TTC549 (cell line): ENCODE results near the gene GNG12.
"Not testable (repeated sequence)": the region's sequence is repeated elsewhere in the genome, so short reads cannot be mapped to it uniquely, and the experiment has no call there.

Source experiments
- FAIRE-seq: peaks from 2 replicates; lab custom pipeline; 2012; peaks lifted over from hg19 to GRCh38; lab: Jason Lieb, UNC

Gene GNG12

GRCh38 chr1:67731322-67731721 lies 101.9 kb downstream of the GNG12 start:
- no peak for FAIRE-seq

- FAIRE-seq = not testable (repeated sequence)
Measured at GRCh38 chr1:67730312-67730711, 103.0 kb downstream of the GNG12 start.

- FAIRE-seq = no peak
Measured at GRCh38 chr1:67729872-67730271, 103.4 kb downstream of the GNG12 start.

- FAIRE-seq = no peak
Measured at GRCh38 chr1:67726224-67726623, 107.0 kb downstream of the GNG12 start.

- no peak for FAIRE-seq
Measured at GRCh38 chr1:67724928-67725560, 108.2 kb downstream of the GNG12 start.

- FAIRE-seq = no peak
Measured at GRCh38 chr1:67723620-67724019, 109.6 kb downstream of the GNG12 start.

GRCh38 chr1:67723126-67723525 lies 110.1 kb downstream of the GNG12 start:
- FAIRE-seq = no peak

GRCh38 chr1:67722292-67722944 lies 110.8 kb downstream of the GNG12 start:
- FAIRE-seq = no peak

- no peak for FAIRE-seq
Measured at GRCh38 chr1:67721650-67722291, 111.5 kb downstream of the GNG12 start.

- no peak for FAIRE-seq
Measured at GRCh38 chr1:67721112-67721511, 112.2 kb downstream of the GNG12 start.

GRCh38 chr1:67719329-67720196 lies 113.7 kb downstream of the GNG12 start:
- FAIRE-seq = no peak

- FAIRE-seq = no peak
Measured at GRCh38 chr1:67717876-67718275, 115.4 kb downstream of the GNG12 start.

GRCh38 chr1:67716800-67717199 lies 116.5 kb downstream of the GNG12 start:
- no peak for FAIRE-seq

GRCh38 chr1:67715819-67716218 lies 117.4 kb downstream of the GNG12 start:
- FAIRE-seq = no peak

GRCh38 chr1:67713057-67713846 lies 120.0 kb downstream of the GNG12 start:
- no peak for FAIRE-seq

GRCh38 chr1:67711855-67712212 lies 121.4 kb downstream of the GNG12 start:
- FAIRE-seq = no peak

GRCh38 chr1:67711158-67711854 lies 122.0 kb downstream of the GNG12 start:
- no peak for FAIRE-seq

- no peak for FAIRE-seq
Measured at GRCh38 chr1:67710417-67710816, 122.8 kb downstream of the GNG12 start.

GRCh38 chr1:67708606-67709005 lies 124.7 kb downstream of the GNG12 start:
- no peak for FAIRE-seq

- FAIRE-seq = no peak
Measured at GRCh38 chr1:67705735-67706453, 127.4 kb downstream of the GNG12 start.

GRCh38 chr1:67704351-67704750 lies 128.9 kb downstream of the GNG12 start:
- FAIRE-seq = no peak
